CD8-positive, alpha-beta memory T cell (primary cell): ENCODE measurements around the gene MDGA2. TPM values are rescaled to one million over a fixed set of nuclear protein-coding genes. Genes with fewer than 3 reads are reported as not detected.
"Not testable (repeated sequence)": the region's sequence is repeated elsewhere in the genome, so short reads cannot be mapped to it uniquely, and the experiment has no call there.

Experiments used
- CTCF ChIA-PET: fragments of 350-600 bp; sonication (Branson Sonifier 250); formaldehyde crosslinking; loops from one replicate; lab custom pipeline; 2021; ENCODE audit warnings: antibody characterized with exemption; lab: Charles Lee
- POLR2A ChIA-PET: fragments of 350-600 bp; sonication (Branson Sonifier 250); formaldehyde crosslinking; loops from one replicate; lab custom pipeline; 2021; ENCODE audit warnings: antibody characterized with exemption; lab: Charles Lee
- DNase-seq, 5 donors: peaks; one replicate each; pipeline versions ENCODE4 v3.0.0 to v3.0.0-alpha.2; 2020 to 2022; ENCODE audit warnings: mixed read lengths in 1 of 5
- H3K27ac ChIP-seq: one replicate; pipeline ENCODE4 v1.7.0; 2013; ENCODE audit warnings: low read depth, mild to moderate bottlenecking, low read length, moderate library complexity
- H3K27me3 ChIP-seq: 2 replicates; pipeline ENCODE4 v1.7.0; 2013; ENCODE audit warnings: low read length, mild to moderate bottlenecking; ENCODE audit not compliant: insufficient read depth, poor library complexity, severe bottlenecking
- H3K36me3 ChIP-seq: 2 replicates; pipeline ENCODE4 v1.7.0; 2013; ENCODE audit warnings: mild to moderate bottlenecking, low read length, moderate library complexity; ENCODE audit not compliant: insufficient read depth
- H3K4me1 ChIP-seq: 2 replicates; pipeline ENCODE4 v1.7.0; 2013; ENCODE audit warnings: mild to moderate bottlenecking, low read length, moderate library complexity; ENCODE audit not compliant: insufficient read depth
- H3K4me3 ChIP-seq: 2 replicates; pipeline ENCODE4 v1.7.0; 2013; ENCODE audit warnings: mild to moderate bottlenecking, low read length
- H3K9me3 ChIP-seq: 2 replicates; pipeline ENCODE4 v1.7.0; 2013; ENCODE audit warnings: mild to moderate bottlenecking, low read length
- H3K27ac Mint-ChIP-seq, 8 donors: one replicate each; pipeline ENCODE4 v1.8.0; 2020 to 2021; ENCODE audit warnings: mixed read lengths in 8 of 8, mild to moderate bottlenecking in 6 of 8, inconsistent platforms in 3 of 8, moderate library complexity in 3 of 8
- H3K27me3 Mint-ChIP-seq, 2 donors: one replicate each; pipeline ENCODE4 v1.8.0; 2020 to 2021; ENCODE audit warnings: mixed read lengths in 2 of 2, mild to moderate bottlenecking in 1 of 2, moderate library complexity in 1 of 2
- H3K36me3 Mint-ChIP-seq, 3 donors: one replicate each; pipeline ENCODE4 v1.8.0; 2020 to 2021; ENCODE audit warnings: mixed read lengths in 3 of 3, inconsistent platforms in 1 of 3, mild to moderate bottlenecking in 1 of 3
- H3K4me1 Mint-ChIP-seq, 3 donors: one replicate each; pipeline ENCODE4 v1.8.0; 2020 to 2021; ENCODE audit warnings: mixed read lengths in 3 of 3, inconsistent platforms in 1 of 3, mild to moderate bottlenecking in 1 of 3
- H3K4me3 Mint-ChIP-seq, 7 donors: one replicate each; pipeline ENCODE4 v1.8.0; 2020 to 2021; ENCODE audit warnings: mixed read lengths in 7 of 7, mild to moderate bottlenecking in 6 of 7, moderate library complexity in 4 of 7, inconsistent platforms in 2 of 7
- H3K9me3 Mint-ChIP-seq, 5 donors: one replicate each; pipeline ENCODE4 v1.8.0; 2020 to 2022; ENCODE audit warnings: mixed read lengths in 5 of 5, mild to moderate bottlenecking in 3 of 5, moderate library complexity in 2 of 5, inconsistent platforms in 1 of 5
- polyA plus RNA-seq: library from polyadenylated mRNA; unstranded; fragments of 300-500 nt; fragmentation: Illumina TruSeq; gene quantifications from one replicate; pipeline ENCODE4 v1.2.3, GENCODE V29; 2021
- total RNA-seq, 2 experiments: library from RNA; stranded (reverse); gene quantifications; one replicate each; pipeline ENCODE4 v1.2.3, GENCODE V29; 2021

Gene MDGA2
- total and polyA plus RNA-seq, 3 experiments from 2014 or later: not detected

DNA sequence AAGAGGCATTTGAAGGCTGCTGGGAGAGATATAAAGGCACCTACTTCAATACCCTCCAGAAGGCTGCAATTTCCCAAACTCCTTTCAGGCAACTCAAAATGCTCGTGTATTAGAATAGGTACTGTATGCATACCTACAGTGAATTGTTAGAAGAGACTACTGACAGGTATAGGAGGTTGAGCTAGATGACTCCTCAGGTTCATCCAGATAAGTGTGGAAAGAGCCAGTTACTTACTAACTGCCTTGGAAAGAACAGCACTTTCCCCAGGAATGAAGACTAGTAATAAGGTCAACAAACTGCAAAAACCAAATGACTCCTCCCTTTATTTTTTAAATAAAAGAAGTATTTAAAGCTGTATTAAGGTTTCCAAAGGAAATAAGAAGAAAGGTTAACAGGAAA is 429.0 kb downstream of the MDGA2 start:
- H3K4me1 ChIP-seq: no peaks in the 10 kb centered on the region
- no peaks in the 10 kb centered on the region for H3K4me1 Mint-ChIP-seq
- H3K27ac ChIP-seq: no peak overlapping the region
- DNase-seq: no peak
- peaks cover 0 to 10% (median 6%) of the 10 kb centered on the region in 5 donors for H3K9me3 Mint-ChIP-seq
- H3K9me3 ChIP-seq: no peaks in the 10 kb centered on the region
- H3K27me3 ChIP-seq: no peaks in the 10 kb centered on the region
- no peaks in the 10 kb centered on the region for H3K36me3 Mint-ChIP-seq
- no peak overlapping the region for H3K4me3 Mint-ChIP-seq
- no peaks in the 10 kb centered on the region for H3K27me3 Mint-ChIP-seq
- no peaks in the 10 kb centered on the region for H3K36me3 ChIP-seq
- no peak overlapping the region for H3K4me3 ChIP-seq
- POLR2A ChIA-PET: no interaction called here
- CTCF ChIA-PET: no interaction called here
- no peak overlapping the region for H3K27ac Mint-ChIP-seq

DNA sequence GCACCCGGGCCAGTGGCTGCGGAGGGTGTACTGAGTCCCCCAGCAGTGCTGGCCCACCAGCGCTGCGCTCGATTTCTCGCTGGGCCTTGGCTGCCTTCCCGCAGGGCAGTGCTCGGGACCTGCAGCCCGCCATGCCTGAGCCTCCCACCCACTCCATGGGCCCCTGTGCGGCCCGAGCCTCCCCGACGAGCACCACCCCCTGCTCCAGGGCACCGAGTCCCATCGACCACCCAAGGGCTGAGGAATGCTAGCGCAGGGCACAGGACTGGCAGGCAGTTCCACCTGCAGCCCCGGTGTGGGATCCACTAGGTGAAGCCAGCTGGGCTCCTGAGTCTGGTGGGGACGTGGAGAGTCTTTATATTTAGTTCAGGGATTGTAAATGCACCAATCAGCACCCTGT is 432.8 kb downstream of the MDGA2 start:
- H3K27ac ChIP-seq, H3K27me3 ChIP-seq, POLR2A ChIA-PET, H3K9me3 ChIP-seq, CTCF ChIA-PET, H3K36me3 Mint-ChIP-seq, H3K4me1 Mint-ChIP-seq, H3K4me3 Mint-ChIP-seq, H3K4me3 ChIP-seq, H3K27me3 Mint-ChIP-seq, H3K27ac Mint-ChIP-seq, H3K36me3 ChIP-seq, H3K4me1 ChIP-seq, DNase-seq: not testable (repeated sequence)
- peaks cover 0 to 21% (median 5%) of the 10 kb centered on the region in 5 donors for H3K9me3 Mint-ChIP-seq

DNA sequence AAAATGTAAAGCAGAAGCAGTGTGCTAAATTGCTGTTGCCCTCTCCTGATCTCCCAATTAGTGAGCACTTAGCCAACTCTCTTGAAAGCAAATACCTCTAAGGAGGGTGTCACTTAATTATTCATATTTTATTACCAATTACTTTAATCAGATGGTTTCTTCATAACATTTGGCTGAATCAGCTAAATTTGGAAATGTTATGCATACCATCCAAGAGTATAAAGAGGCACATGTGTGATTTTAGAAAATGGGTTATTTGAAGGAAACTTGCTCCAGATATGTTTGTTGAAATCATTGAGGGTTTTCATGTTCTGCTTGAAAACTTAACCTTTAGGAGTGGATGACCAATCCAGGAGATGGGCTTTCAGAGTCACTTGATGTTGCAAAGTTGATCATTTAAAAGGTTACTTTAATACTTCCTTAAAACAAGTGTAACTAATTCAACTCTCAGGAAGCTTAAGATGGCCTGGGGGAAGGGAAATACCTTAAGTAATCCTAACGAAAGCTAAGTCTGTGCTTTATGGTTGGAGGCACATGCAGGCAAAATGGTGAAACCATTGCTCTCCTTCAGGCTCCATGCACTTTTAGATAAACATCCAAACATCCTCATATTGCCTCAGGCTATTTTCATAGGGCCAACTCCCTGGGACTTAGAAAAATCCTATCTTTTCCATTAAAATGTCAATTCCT is 434.5 kb downstream of the MDGA2 start:
- no peaks in the 10 kb centered on the region for H3K27me3 ChIP-seq
- no peak overlapping the region for H3K4me3 ChIP-seq
- Mint-ChIP-seq H3K9me3 (peaks cover 0 to 22% (median 5%) of the 10 kb centered on the region in 5 donors), H3K36me3 (no peaks in the 10 kb centered on the region), H3K27me3 (no peaks in the 10 kb centered on the region), H3K4me1 (no peaks in the 10 kb centered on the region), H3K4me3 (no peak overlapping the region), H3K27ac (no peak overlapping the region)
- H3K9me3 ChIP-seq: no peaks in the 10 kb centered on the region
- H3K36me3 ChIP-seq: no peaks in the 10 kb centered on the region
- no peaks in the 10 kb centered on the region for H3K4me1 ChIP-seq
- H3K27ac ChIP-seq: no peak overlapping the region
- no peak for DNase-seq
- ChIA-PET POLR2A (no interaction called here), CTCF (no interaction called here)

DNA sequence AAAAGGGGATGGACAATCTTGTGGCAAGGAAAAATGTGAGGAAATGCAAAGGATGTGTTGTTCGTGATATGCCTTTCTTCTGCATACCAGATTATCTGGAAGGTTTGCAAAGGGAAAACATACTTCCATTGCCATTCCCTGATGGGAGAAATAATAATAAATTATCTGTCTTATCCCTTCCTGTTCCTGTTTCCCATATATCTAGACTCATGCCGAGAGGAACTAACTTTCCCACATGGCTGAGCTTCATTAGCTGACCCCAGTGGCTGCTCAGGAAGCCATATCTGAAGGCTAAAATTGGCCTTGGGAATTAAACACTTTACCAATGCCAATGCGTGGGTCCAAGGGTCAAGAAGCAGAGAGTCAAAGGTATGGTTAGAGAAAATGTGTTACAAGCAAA is 439.8 kb downstream of the MDGA2 start:
- ChIA-PET CTCF (no interaction called here), POLR2A (no interaction called here)
- no peaks in the 10 kb centered on the region for H3K27me3 ChIP-seq
- Mint-ChIP-seq H3K27ac (no peak overlapping the region), H3K4me1 (no peaks in the 10 kb centered on the region), H3K27me3 (no peaks in the 10 kb centered on the region), H3K9me3 (peaks cover 0 to 13% (median 6%) of the 10 kb centered on the region in 5 donors), H3K4me3 (no peak overlapping the region), H3K36me3 (no peaks in the 10 kb centered on the region)
- no peaks in the 10 kb centered on the region for H3K36me3 ChIP-seq
- no peak for DNase-seq
- no peak overlapping the region for H3K4me3 ChIP-seq
- no peaks in the 10 kb centered on the region for H3K4me1 ChIP-seq
- no peak overlapping the region for H3K27ac ChIP-seq
- no peaks in the 10 kb centered on the region for H3K9me3 ChIP-seq

DNA sequence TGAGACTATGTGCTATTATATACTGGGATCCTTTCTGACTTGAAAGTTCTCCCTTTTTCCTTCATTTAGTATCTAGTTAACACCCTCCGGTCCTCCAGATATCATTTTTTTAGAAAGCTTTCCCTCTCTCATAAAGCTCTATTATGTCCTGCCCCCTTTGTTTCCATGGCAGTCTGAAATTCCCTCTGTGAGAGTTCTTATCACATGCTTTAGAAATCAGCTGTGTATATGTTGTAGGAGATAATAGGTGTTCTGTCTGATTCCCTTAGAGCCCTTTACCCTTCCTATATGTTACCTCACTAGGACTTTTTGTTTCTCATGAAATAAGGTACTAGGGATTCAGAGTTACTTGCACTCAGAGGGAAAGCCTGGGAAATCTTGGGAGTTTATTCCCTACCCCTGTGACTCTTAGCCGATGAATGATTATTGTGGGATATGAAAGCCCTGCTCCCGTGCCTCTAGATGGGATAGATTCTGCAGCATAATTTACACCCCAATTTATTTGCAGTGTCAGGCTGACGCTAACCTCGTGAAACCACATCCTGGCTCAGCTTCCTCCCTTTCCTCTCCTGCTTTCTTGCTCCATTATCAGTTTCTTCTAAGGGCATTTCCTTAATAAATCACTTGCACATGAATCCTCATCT is 448.4 kb downstream of the MDGA2 start:
- H3K4me3 Mint-ChIP-seq: no peak overlapping the region
- no peaks in the 10 kb centered on the region for H3K36me3 Mint-ChIP-seq
- DNase-seq: no peak
- POLR2A ChIA-PET: no interaction called here
- Histone ChIP-seq H3K9me3 (no peaks in the 10 kb centered on the region), H3K27ac (no peak overlapping the region), H3K4me3 (no peak overlapping the region), H3K4me1 (no peaks in the 10 kb centered on the region), H3K36me3 (no peaks in the 10 kb centered on the region), H3K27me3 (no peaks in the 10 kb centered on the region)
- no peaks in the 10 kb centered on the region for H3K27me3 Mint-ChIP-seq
- H3K9me3 Mint-ChIP-seq: peaks cover 0 to 18% (median 6%) of the 10 kb centered on the region in 5 donors
- H3K4me1 Mint-ChIP-seq: no peaks in the 10 kb centered on the region
- no peak overlapping the region for H3K27ac Mint-ChIP-seq
- CTCF ChIA-PET: no interaction called here

DNA sequence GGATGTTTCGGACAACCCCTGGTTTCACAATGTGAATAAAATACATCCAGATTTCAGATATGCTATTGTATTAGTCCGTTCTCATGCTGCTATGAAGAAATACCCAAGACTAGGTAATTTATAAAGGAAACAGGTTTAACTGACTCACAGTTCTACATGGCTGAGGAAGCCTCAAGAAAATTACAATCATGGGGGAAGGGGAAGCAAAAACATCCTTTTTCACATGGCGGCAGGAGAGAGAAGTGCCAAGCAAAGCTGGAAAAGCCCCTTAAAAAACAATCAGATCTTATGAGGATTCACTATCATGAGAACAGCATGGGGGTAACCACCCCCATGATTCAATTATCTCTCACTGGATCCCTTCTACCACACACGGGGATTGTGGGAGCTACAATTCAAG is 451.7 kb downstream of the MDGA2 start:
- H3K27ac ChIP-seq: no peak overlapping the region
- H3K9me3 Mint-ChIP-seq: peaks cover 0 to 16% (median 6%) of the 10 kb centered on the region in 5 donors
- H3K4me1 ChIP-seq: no peaks in the 10 kb centered on the region
- no peaks in the 10 kb centered on the region for H3K36me3 ChIP-seq
- no peak overlapping the region for H3K27ac Mint-ChIP-seq
- no peaks in the 10 kb centered on the region for H3K36me3 Mint-ChIP-seq
- CTCF ChIA-PET: no interaction called here
- H3K4me3 Mint-ChIP-seq: no peak overlapping the region
- POLR2A ChIA-PET: no interaction called here
- H3K9me3 ChIP-seq: no peaks in the 10 kb centered on the region
- H3K4me1 Mint-ChIP-seq: no peaks in the 10 kb centered on the region
- DNase-seq: no peak
- no peak overlapping the region for H3K4me3 ChIP-seq
- H3K27me3 Mint-ChIP-seq: no peaks in the 10 kb centered on the region
- H3K27me3 ChIP-seq: no peaks in the 10 kb centered on the region

DNA sequence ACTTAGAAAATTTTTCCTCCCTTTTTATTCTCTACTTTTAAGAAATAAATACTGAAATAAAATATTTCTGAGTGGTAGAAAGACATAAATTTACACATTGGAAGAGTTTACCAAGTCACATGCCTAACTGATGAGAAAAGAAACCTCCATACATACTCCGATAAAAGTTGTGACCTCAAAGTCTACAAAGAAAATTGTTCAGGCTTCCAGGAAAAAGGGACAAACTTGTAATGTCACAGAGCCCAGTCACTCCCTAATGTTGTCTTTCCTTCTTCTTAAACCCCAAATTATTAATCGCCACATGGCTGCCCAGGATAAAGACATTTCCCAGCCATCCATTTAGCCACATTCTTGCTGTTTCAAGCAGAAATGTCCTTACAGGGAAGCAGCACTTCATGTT is 455.3 kb downstream of the MDGA2 start:
- Mint-ChIP-seq H3K4me3 (no peak overlapping the region), H3K27me3 (no peaks in the 10 kb centered on the region), H3K36me3 (no peaks in the 10 kb centered on the region), H3K27ac (no peak overlapping the region), H3K4me1 (no peaks in the 10 kb centered on the region), H3K9me3 (peaks cover 2 to 26% (median 3%) of the 10 kb centered on the region in 5 donors)
- H3K4me1 ChIP-seq: no peaks in the 10 kb centered on the region
- no peaks in the 10 kb centered on the region for H3K36me3 ChIP-seq
- H3K9me3 ChIP-seq: no peaks in the 10 kb centered on the region
- DNase-seq: no peak
- no peaks in the 10 kb centered on the region for H3K27me3 ChIP-seq
- ChIA-PET CTCF (no interaction called here), POLR2A (no interaction called here)
- no peak overlapping the region for H3K27ac ChIP-seq
- H3K4me3 ChIP-seq: no peak overlapping the region

DNA sequence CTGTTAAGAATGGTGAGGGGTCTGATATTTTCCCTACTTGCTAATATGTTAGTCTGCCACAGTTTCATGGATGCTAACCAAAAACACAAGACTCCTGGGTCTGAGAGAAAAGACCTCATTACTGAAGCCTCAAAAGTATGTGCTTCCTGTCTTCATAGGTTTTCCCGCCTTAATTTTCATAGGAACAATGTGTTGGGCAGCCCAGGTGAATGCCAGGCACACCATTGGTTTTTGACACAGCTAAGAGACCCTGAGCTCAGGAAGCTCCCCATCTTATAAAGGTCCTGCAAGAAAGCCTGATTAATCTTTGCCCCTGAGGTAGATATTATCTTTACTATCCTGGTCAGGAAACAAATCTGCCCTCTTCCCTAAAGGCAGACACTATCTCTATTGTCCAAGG is 464.1 kb downstream of the MDGA2 start:
- DNase-seq: no peak
- Histone ChIP-seq H3K27ac (no peak overlapping the region), H3K4me1 (no peaks in the 10 kb centered on the region), H3K4me3 (no peak overlapping the region), H3K27me3 (no peaks in the 10 kb centered on the region), H3K36me3 (no peaks in the 10 kb centered on the region), H3K9me3 (no peaks in the 10 kb centered on the region)
- POLR2A ChIA-PET: no interaction called here
- H3K4me1 Mint-ChIP-seq: no peaks in the 10 kb centered on the region
- H3K9me3 Mint-ChIP-seq: peaks cover 7 to 30% (median 11%) of the 10 kb centered on the region in 5 donors
- no peaks in the 10 kb centered on the region for H3K36me3 Mint-ChIP-seq
- H3K27me3 Mint-ChIP-seq: no peaks in the 10 kb centered on the region
- no peak overlapping the region for H3K4me3 Mint-ChIP-seq
- no peak overlapping the region for H3K27ac Mint-ChIP-seq
- CTCF ChIA-PET: no interaction called here
